22Rv1 (cell line): Measurements from ENCODE around the gene PFKL.

Experiments used
- H3K27ac ChIP-seq: fragments of 450-650 bp; 2 replicates; pipeline ENCODE4 v1.5.1; 2017
- ZFX ChIP-seq: fragments of 450-650 bp; IDR thresholded peaks from 2 replicates; pipeline ENCODE4 v1.6.1; 2017; ENCODE audit warnings: antibody characterized with exemption, borderline replicate concordance
- TF ChIP-seq, protein P1 (sequence below): fragments of 450-650 bp; IDR thresholded peaks from 2 replicates; pipeline ENCODE4 v1.5.1; 2017; ENCODE audit warnings: mild to moderate bottlenecking

Gene PFKL

DNA sequence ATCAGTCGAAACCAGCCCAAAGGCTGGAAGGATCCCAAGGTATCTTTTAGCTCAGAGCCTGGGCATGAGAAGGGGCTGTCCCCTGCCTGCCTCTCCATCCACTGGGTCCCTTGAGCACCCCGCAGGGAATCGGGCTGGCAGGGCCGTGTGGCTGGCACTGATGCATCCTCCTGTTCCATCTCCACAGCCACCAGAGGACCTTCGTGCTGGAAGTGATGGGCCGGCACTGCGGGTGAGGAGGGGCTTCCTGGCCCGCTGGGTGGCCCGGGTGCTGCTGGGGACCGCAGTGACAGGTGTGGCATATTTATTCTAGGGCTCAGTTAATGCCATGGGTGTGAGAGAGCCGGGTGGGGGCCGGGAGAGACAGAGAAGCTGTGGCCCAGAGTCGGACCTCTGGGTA lies 13.6 kb downstream of the PFKL start:
- TF ChIP-seq, protein P1, sequence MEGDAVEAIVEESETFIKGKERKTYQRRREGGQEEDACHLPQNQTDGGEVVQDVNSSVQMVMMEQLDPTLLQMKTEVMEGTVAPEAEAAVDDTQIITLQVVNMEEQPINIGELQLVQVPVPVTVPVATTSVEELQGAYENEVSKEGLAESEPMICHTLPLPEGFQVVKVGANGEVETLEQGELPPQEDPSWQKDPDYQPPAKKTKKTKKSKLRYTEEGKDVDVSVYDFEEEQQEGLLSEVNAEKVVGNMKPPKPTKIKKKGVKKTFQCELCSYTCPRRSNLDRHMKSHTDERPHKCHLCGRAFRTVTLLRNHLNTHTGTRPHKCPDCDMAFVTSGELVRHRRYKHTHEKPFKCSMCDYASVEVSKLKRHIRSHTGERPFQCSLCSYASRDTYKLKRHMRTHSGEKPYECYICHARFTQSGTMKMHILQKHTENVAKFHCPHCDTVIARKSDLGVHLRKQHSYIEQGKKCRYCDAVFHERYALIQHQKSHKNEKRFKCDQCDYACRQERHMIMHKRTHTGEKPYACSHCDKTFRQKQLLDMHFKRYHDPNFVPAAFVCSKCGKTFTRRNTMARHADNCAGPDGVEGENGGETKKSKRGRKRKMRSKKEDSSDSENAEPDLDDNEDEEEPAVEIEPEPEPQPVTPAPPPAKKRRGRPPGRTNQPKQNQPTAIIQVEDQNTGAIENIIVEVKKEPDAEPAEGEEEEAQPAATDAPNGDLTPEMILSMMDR, result no peak
- TF ChIP-seq ZFX, result no peak
- H3K27ac ChIP-seq, result no peak overlapping the region

- no peak overlapping the region for H3K27ac ChIP-seq
- TF ChIP-seq, protein P1, result no peak
- no peak for TF ChIP-seq ZFX
Measured at GRCh38 chr21:44314128-44314527, 14.3 kb downstream of the PFKL start.

DNA sequence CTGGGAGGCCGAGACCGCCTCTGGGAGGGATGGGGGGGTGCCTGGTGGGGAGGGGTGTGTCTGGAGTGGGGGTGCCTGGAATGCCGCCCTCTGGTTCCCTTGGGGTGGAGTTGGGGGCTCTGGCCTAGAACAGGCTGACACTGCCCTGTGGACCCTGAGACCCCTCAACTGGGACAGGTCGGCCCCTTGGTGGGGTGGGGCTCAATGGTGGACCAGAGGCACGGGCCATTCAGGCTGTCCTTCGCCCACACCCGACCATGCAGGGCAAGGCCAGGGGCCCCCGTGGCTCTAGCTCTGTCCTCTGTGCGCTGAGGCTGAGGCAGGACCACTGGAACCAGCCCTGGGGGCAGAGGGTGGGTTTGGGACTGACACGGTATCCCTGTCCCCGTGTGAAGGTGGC lies 14.7 kb downstream of the PFKL start:
- H3K27ac ChIP-seq, result no peak overlapping the region
- TF ChIP-seq, protein P1, result no peak
- no peak for TF ChIP-seq ZFX

- TF ChIP-seq, protein P1, result no peak
- no peak for TF ChIP-seq ZFX
- H3K27ac ChIP-seq, result no peak overlapping the region
Measured at GRCh38 chr21:44315691-44316203, 15.9 kb downstream of the PFKL start.

DNA sequence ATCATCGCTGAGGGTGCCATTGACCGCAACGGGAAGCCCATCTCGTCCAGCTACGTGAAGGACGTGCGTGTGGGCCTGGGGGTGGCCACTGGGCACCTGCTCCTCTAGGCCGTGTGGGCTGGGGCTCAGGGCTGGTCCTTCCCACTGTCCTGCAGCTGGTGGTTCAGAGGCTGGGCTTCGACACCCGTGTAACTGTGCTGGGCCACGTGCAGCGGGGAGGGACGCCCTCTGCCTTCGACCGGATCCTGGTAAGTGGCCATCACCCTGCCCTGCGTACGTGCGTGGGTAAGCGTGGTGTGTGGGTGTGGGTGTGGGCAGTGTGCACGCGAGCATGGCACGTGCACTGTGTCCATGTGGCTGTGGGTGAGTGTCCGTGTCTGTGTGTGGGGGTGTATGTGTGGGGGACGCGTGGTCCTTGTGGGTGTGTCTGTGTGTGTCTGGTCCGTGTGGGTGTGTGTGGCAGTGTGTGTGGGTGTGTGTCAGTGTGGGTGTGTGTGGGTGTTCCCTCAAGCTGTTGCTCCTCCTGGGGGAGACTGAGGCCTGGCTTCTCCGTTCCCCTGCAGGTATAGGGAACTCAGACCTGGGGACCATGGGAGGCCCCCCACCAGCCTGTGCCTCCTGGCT lies 16.5 kb downstream of the PFKL start:
- H3K27ac ChIP-seq, result no peak overlapping the region
- TF ChIP-seq ZFX, result no peak
- TF ChIP-seq, protein P1, result no peak

DNA sequence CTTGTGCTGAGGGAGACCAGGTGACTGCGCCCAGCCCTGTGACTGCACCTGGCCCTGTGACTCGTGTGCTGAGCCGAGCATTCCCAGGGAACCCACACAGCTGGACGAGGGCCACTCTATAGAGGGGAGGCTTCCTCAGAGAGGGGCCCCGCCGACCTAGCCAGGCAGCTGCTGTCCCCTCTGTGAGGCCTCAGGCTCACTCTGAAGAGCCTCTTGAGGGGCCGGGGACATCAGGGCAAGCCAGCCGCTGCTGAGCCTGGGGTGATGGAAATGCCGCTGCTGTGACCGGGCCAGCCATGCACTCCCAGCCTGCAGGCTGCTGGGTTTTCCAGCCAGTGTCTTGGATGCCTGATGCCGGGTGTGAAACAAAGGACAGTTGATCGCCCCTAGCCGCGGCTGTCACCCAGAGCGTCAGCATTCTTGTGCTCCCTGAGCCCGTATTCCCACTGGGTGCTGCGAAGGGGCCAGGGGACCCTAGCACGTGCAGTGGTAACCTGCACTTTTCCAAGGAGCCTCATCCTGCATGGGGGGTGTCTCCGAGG lies 17.5 kb downstream of the PFKL start:
- TF ChIP-seq, protein P1, result no peak
- TF ChIP-seq ZFX, result no peak

GRCh38 chr21:44317871-44318270 lies 18.0 kb downstream of the PFKL start:
- no peak for TF ChIP-seq ZFX
- TF ChIP-seq, protein P1, result no peak
- H3K27ac ChIP-seq, result no peak overlapping the region

More for the DNA sequence above, 17.5 kb downstream of the PFKL start:
- H3K27ac ChIP-seq, result no peak overlapping the region
